ENCODE data around the gene ERG.

The ERG gene

DNA sequence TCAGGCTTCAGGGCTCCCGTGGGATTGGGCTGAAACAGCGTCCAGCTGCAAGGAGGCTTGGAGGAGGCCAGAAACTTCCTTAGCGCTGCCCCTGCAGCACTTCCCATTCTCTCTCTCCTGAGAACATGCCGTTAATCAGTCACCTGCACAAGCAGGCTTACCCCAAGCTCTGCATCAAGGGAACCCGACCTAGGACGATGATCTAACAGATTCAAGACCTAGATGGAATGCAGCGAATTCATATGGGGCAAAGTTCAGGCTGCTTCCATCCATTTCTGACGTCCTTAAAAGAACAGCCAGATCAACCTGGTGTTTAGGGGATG, 114.1 kb downstream of the ERG start:
- Histone ChIP-seq H3K4me3 (no peak overlapping the region), H3K27me3 (no peaks in the 10 kb centered on the region), H3K36me3 (peaks cover 17 to 35% (median 18%) of the 10 kb centered on the region in 3 donors), H3K9me3 (no peaks in the 10 kb centered on the region), H3K4me1 (peaks cover 0 to 32% (median 2%) of the 10 kb centered on the region in 4 donors), H3K27ac (no peak overlapping the region)
- DNase-seq, result no peak
- TF ChIP-seq, protein P1, sequence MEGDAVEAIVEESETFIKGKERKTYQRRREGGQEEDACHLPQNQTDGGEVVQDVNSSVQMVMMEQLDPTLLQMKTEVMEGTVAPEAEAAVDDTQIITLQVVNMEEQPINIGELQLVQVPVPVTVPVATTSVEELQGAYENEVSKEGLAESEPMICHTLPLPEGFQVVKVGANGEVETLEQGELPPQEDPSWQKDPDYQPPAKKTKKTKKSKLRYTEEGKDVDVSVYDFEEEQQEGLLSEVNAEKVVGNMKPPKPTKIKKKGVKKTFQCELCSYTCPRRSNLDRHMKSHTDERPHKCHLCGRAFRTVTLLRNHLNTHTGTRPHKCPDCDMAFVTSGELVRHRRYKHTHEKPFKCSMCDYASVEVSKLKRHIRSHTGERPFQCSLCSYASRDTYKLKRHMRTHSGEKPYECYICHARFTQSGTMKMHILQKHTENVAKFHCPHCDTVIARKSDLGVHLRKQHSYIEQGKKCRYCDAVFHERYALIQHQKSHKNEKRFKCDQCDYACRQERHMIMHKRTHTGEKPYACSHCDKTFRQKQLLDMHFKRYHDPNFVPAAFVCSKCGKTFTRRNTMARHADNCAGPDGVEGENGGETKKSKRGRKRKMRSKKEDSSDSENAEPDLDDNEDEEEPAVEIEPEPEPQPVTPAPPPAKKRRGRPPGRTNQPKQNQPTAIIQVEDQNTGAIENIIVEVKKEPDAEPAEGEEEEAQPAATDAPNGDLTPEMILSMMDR (IDR thresholded peaks at IDR 0.05), result no peak
- intact Hi-C loops (cut with DNase I; ENCODE audit: low total_unique reads), result no loop called here

DNA sequence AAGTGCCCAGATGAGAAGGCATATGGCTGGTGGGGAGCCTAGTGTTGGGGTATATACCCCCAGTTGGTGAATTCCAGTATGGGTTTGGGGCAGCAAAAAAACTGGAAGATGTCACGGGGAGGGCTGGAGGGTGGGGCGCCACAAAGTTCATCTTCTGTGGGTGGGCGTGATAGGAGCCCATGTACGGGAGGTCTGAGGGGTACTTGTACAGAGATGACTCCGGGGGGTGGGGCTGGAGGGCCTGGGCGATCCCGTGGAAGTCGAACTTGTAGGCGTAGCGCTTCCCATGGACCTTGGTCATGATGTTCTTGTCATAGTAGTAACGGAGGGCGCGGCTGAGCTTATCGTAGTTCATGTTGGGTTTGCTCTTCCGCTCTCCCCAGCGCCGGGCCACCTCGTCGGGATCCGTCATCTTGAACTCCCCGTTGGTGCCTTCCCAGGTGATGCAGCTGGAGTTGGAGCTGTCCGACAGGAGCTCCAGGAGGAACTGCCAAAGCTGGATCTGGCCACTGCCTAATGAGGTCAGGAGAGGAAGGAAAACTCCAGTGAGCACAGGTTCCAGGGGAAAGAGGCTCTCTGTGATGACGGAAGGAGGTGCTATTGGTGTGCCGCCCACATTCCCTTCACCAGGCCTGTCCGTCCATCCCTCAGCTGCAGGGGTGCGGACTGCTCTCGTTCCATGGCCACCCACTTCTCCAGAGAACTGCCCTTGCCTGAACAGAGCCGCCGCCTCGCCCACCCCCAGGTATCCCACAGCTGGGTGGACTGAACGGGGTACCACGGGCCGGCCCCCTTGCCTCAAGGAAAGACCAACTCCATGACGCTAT, 114.7 kb downstream of the ERG start:
- no peaks in the 10 kb centered on the region for H3K27me3 ChIP-seq
- H3K36me3 ChIP-seq, result peaks cover 12 to 30% (median 18%) of the 10 kb centered on the region in 3 donors
- no peak for DNase-seq
- H3K4me1 ChIP-seq, result peaks cover 0 to 26% (median under 1%) of the 10 kb centered on the region in 4 donors
- H3K4me3 ChIP-seq, result no peak overlapping the region
- TF ChIP-seq, protein P1 (IDR thresholded peaks at IDR 0.05), result no peak
- no peak overlapping the region for H3K27ac ChIP-seq
- intact Hi-C loops (cut with DNase I; ENCODE audit: low total_unique reads), result no loop called here
- no peaks in the 10 kb centered on the region for H3K9me3 ChIP-seq

DNA sequence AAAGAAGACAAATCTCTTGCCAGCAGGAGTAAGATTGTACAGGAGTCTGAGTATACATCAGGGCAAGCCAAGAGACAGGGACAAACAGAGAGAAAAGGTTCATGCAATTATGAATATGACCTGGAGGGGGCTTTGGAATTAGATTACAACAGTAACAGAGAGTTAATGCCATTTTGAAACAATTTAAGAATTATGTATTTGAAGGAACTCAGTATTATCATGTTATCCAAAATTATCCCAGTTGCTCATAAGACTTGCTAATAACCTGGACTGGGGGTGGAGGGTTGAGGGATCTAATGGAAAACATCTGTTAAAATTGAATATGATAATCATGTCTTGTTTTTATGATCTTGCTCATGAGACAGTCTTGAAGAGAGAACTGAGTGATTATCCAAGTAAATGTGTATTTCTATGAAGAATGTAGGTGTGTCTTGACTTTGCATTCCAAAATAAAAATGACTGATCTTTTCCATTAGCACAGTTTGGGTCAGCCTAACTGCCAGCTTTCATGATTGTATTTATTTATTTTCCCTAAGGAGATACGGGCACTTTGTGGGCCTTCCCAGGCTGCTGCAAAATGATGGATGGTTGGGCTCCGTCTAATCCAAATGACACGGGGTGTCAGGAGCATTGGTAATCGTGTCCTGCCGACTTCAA, 117.7 kb downstream of the ERG start:
- peak overlapping the region; percentile 34 to 37 for H3K27ac ChIP-seq
- H3K36me3 ChIP-seq, result peaks cover 6 to 25% (median 11%) of the 10 kb centered on the region in 3 donors
- intact Hi-C loops (cut with DNase I; ENCODE audit: low total_unique reads), result no loop called here
- TF ChIP-seq, protein P1 (IDR thresholded peaks at IDR 0.05), result peak; percentile 22 to 23
- H3K27me3 ChIP-seq, result no peaks in the 10 kb centered on the region
- H3K4me3 ChIP-seq, result no peak overlapping the region
- peaks cover 0 to 33% (median 4%) of the 10 kb centered on the region in 4 donors for H3K4me1 ChIP-seq
- DNase-seq, result no peak
- H3K9me3 ChIP-seq, result no peaks in the 10 kb centered on the region

DNA sequence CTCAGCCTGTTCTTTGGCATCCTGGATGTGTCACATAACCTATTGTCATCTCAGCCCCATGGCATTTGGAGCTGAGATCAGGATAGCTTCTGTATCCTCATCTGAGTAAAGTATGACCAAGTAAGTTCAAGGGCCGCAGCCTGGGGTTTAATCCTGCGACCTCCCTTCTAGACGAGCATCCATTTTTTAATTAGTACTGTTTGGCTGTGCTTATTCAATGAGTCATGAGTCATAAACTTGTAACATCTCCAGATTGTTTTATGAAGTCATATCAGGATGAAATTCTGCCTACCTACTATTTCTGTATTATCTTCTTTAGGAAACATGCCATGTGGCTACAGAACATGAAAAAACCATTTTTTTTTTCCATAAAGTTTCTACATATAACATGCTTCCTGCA, 119.1 kb downstream of the ERG start:
- H3K27ac ChIP-seq, result no peak overlapping the region
- no peaks in the 10 kb centered on the region for H3K9me3 ChIP-seq
- H3K36me3 ChIP-seq, result peaks cover 6 to 24% (median 11%) of the 10 kb centered on the region in 3 donors
- DNase-seq, result no peak
- no peaks in the 10 kb centered on the region for H3K27me3 ChIP-seq
- H3K4me1 ChIP-seq, result peaks cover 0 to 33% (median 4%) of the 10 kb centered on the region in 4 donors
- intact Hi-C loops (cut with DNase I; ENCODE audit: low total_unique reads), result no loop called here
- H3K4me3 ChIP-seq, result no peak overlapping the region
- TF ChIP-seq, protein P1 (IDR thresholded peaks at IDR 0.05), result no peak

DNA sequence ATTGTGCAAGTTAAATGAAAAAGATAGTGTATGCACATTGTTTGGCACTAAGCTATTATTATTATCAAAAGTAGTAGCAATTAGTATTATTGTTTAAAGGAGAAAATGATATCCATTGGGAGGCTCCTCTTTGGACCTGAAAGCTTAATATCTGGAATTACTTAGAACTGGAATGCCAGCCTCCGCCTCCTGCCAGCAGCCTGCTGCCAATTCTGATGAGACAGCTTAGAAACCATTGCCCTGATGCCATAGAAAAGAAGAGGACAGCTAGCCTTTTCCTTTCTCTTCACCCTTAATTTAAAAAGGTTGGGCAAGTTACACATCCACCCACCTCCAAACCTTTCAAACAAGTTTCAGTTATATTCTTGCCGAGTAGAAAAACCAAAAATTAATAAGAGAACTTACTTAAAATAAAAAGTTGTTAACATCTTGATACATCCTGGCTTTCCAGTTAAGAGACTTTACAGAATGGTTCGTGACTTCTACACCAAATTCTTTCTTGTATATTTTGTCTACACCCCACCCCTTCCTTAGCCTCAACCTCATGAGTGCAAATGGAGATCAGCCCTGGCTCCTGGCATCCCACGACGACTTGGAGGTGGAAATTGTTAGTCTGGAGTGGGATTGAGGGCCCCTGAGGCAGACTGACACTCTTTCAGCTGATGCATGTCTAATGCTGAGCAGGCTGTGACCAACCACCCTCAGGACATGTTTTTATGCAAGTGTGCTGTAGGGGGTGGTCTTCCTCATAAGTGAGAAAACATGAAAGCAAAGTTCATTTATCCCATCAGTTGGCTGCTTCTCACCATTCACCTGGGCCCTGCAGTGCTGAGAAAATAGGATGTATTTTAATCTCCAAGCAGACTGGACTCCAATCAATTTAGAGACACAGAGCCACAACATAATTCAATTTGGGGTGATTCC, 120.8 kb downstream of the ERG start:
- Histone ChIP-seq H3K27ac (peak overlapping the region in 1 of 2 donors; percentile 30), H3K9me3 (no peaks in the 10 kb centered on the region), H3K27me3 (no peaks in the 10 kb centered on the region), H3K36me3 (peaks cover 0 to 10% (median 0%) of the 10 kb centered on the region in 3 donors), H3K4me3 (no peak overlapping the region), H3K4me1 (peaks cover 0 to 33% (median 4%) of the 10 kb centered on the region in 4 donors)
- TF ChIP-seq, protein P1 (IDR thresholded peaks at IDR 0.05), result no peak
- intact Hi-C loops (cut with DNase I; ENCODE audit: low total_unique reads), result no loop called here
- DNase-seq, result no peak

Data from tibial artery (tissue), 4 donors.